CD14-positive monocyte (primary cell): ENCODE results near the gene CLASP1. TPM values are rescaled to one million over a fixed set of nuclear protein-coding genes. Genes with fewer than 3 reads are reported as not detected.
A peak's percentile ranks its signal among the peaks of the same experiment; 100 is the strongest.
"Not testable (repeated sequence)": the region's sequence is repeated elsewhere in the genome, so short reads cannot be mapped to it uniquely, and the experiment has no call there.

Source experiments
- DNase-seq, 3 donors: peaks; one replicate each; pipeline ENCODE4 v3.0.0-alpha.2; 2011 to 2022
- H2AFZ ChIP-seq: 2 replicates; pipeline ENCODE4 v1.6.0; 2012; ENCODE audit warnings: mild to moderate bottlenecking, low read depth, low read length, inconsistent platforms; ENCODE audit not compliant: insufficient read depth, poor library complexity, severe bottlenecking
- H3K27ac ChIP-seq, 2 donors: 1 replicate in 1 of 2; 2 replicates in 1 of 2; pipeline ENCODE4 v1.5.1; 2012 to 2013; ENCODE audit warnings: low read length in 2 of 2, control low read depth in 1 of 2, inconsistent platforms in 1 of 2, low read depth in 1 of 2, mild to moderate bottlenecking in 1 of 2
- H3K27me3 ChIP-seq, 2 donors: one replicate each; pipeline versions ENCODE4 v1.6.0 to v1.6.1; 2011 to 2013; ENCODE audit warnings: low read length in 2 of 2; ENCODE audit not compliant: control insufficient read depth in 2 of 2, insufficient read depth in 2 of 2
- H3K36me3 ChIP-seq, 2 donors: replicated peaks in 1 of 2; 1 replicate in 1 of 2; 2 replicates in 1 of 2; pipeline versions ENCODE4 v1.5.1 to v1.6.1; 2012 to 2013; ENCODE audit warnings: low read length in 2 of 2, control low read depth in 1 of 2, inconsistent platforms in 1 of 2, mild to moderate bottlenecking in 1 of 2; ENCODE audit not compliant: insufficient read depth in 2 of 2, control insufficient read depth in 1 of 2
- H3K4me1 ChIP-seq, 2 donors: 1 replicate in 1 of 2; 2 replicates in 1 of 2; pipeline versions ENCODE4 v1.5.1 to v1.6.1; 2012 to 2013; ENCODE audit warnings: low read length in 2 of 2, control low read depth in 1 of 2, inconsistent platforms in 1 of 2, mild to moderate bottlenecking in 1 of 2, moderate library complexity in 1 of 2; ENCODE audit not compliant: insufficient read depth in 2 of 2, control insufficient read depth in 1 of 2
- H3K4me2 ChIP-seq: replicated peaks from 2 replicates; pipeline ENCODE3; 2012; ENCODE audit warnings: low read length, moderate library complexity, mild to moderate bottlenecking; ENCODE audit not compliant: poor library complexity, severe bottlenecking; ENCODE audit errors: extremely low read depth
- H3K4me3 ChIP-seq, 3 experiments: fragments of 200-600 bp in 1 of 3; sonication (generic) in 1 of 3; replicated peaks in 1 of 3; 1 replicate in 2 of 3; 2 replicates in 1 of 3; pipeline ENCODE4 v1.5.1; 2011 to 2013; ENCODE audit warnings: low read length in 3 of 3, mild to moderate bottlenecking in 3 of 3, control low read depth in 2 of 3, low read depth in 2 of 3, inconsistent platforms in 1 of 3, moderate library complexity in 1 of 3
- H3K79me2 ChIP-seq: 2 replicates; pipeline ENCODE4 v1.6.0; 2012; ENCODE audit warnings: mild to moderate bottlenecking, control low read depth, inconsistent platforms, low read length, moderate library complexity; ENCODE audit not compliant: insufficient read depth
- H3K9ac ChIP-seq: 2 replicates; pipeline ENCODE4 v1.6.0; 2017; ENCODE audit warnings: low read length, mild to moderate bottlenecking; ENCODE audit not compliant: insufficient read depth, poor library complexity, severe bottlenecking
- H3K9me3 ChIP-seq, 2 donors: replicated peaks in 1 of 2; 1 replicate in 1 of 2; 2 replicates in 1 of 2; pipeline versions ENCODE4 v1.5.1 to v1.6.1; 2012 to 2013; ENCODE audit warnings: low read length in 2 of 2, control low read depth in 1 of 2; ENCODE audit not compliant: control insufficient read depth in 1 of 2, insufficient read depth in 1 of 2
- H4K20me1 ChIP-seq: 2 replicates; pipeline ENCODE4 v1.6.0; 2012; ENCODE audit warnings: mild to moderate bottlenecking, low read length, control low read depth, moderate library complexity; ENCODE audit not compliant: insufficient read depth
- H3K27ac Mint-ChIP-seq, 7 donors: one replicate each; pipeline ENCODE4 v1.8.0; 2020; ENCODE audit warnings: mild to moderate bottlenecking in 7 of 7, mixed read lengths in 7 of 7, moderate library complexity in 6 of 7, inconsistent platforms in 2 of 7
- H3K27me3 Mint-ChIP-seq, 3 donors: one replicate each; pipeline ENCODE4 v1.8.0; 2021 to 2022; ENCODE audit warnings: low read depth in 3 of 3, mild to moderate bottlenecking in 3 of 3, mixed read lengths in 3 of 3, moderate library complexity in 3 of 3, inconsistent platforms in 1 of 3
- H3K36me3 Mint-ChIP-seq, 2 donors: one replicate each; pipeline ENCODE4 v1.8.0; 2020; ENCODE audit warnings: mixed read lengths in 2 of 2, inconsistent platforms in 1 of 2, mild to moderate bottlenecking in 1 of 2
- H3K4me1 Mint-ChIP-seq: one replicate; pipeline ENCODE4 v1.8.0; 2020; ENCODE audit warnings: mild to moderate bottlenecking, mixed read lengths
- H3K4me3 Mint-ChIP-seq, 2 donors: one replicate each; pipeline ENCODE4 v1.8.0; 2020; ENCODE audit warnings: mild to moderate bottlenecking in 2 of 2, mixed read lengths in 2 of 2, moderate library complexity in 1 of 2
- H3K9me3 Mint-ChIP-seq, 7 donors: one replicate each; pipeline ENCODE4 v1.8.0; 2020 to 2022; ENCODE audit warnings: mixed read lengths in 7 of 7, mild to moderate bottlenecking in 6 of 7, moderate library complexity in 6 of 7, inconsistent platforms in 2 of 7
- CTCF ChIP-seq: fragments of 200-600 bp; IDR thresholded peaks from one replicate; pipeline ENCODE4 v1.8.0; 2022; ENCODE audit warnings: antibody characterized with exemption, mild to moderate bottlenecking
- WGBS: methylation state at CpG from one replicate; pipeline ENCODE4 v1.1.5; 2013; ENCODE audit warnings: missing lambda C conversion rate; ENCODE audit not compliant: insufficient coverage; 5-methylcytosine and 5-hydroxymethylcytosine counted together
- intact Hi-C, 2 donors: fragments of 100-400 bp; cut with micrococcal nuclease; formaldehyde crosslinking; loops; one replicate each; pipeline versions ENCODE4 v1.15.0 to v1.15.1; 2023
- polyA plus RNA-seq, 3 donors: library from polyadenylated mRNA; depleted of rRNA in 1 of 3; unstranded in 2 of 3; stranded (reverse) in 1 of 3; fragments of 300-500 nt in 2 of 3; fragments of >200 nt in 1 of 3; fragmentation: Illumina TruSeq in 2 of 3; gene quantifications; 1 replicate in 2 of 3; 2 replicates in 1 of 3; pipeline ENCODE4 v1.2.3, GENCODE V29; 2012 to 2021

CLASP1 gene
- polyA plus RNA-seq, 3 donors, result 4.8 to 8.1 (median 7.6) TPM

- no peak overlapping the region for H3K4me2 ChIP-seq
- Mint-ChIP-seq H3K9me3 (no peaks in the 10 kb centered on the region), H3K27me3 (no peaks in the 10 kb centered on the region), H3K36me3 (peaks cover 9 to 25% of the 10 kb centered on the region in 2 donors), H3K4me1 (no peaks in the 10 kb centered on the region), H3K4me3 (no peak overlapping the region), H3K27ac (no peak overlapping the region)
- no peak overlapping the region for H3K27ac ChIP-seq
- WGBS, result 96% methylated on average over 3 of the region's 6 CpGs
- peaks cover 10 to 24% of the 10 kb centered on the region in 2 donors for H3K36me3 ChIP-seq
- no peak overlapping the region for H3K4me3 ChIP-seq
- no peaks in the 10 kb centered on the region for H3K9me3 ChIP-seq
- DNase-seq, result no peak
- no peak for TF ChIP-seq CTCF
- no peak overlapping the region for H3K9ac ChIP-seq
- no peaks in the 10 kb centered on the region for H3K27me3 ChIP-seq
- peaks cover 16% of the 10 kb centered on the region for H3K79me2 ChIP-seq
- H4K20me1 ChIP-seq, result no peaks in the 10 kb centered on the region
- no peak overlapping the region for H2AFZ ChIP-seq
- intact Hi-C loops, result loop anchor here in 1 of 2 donors (10.0 kb wide), 1 partner anchor 75 kb away; the partner anchor contains the start of gene NIFK
- H3K4me1 ChIP-seq, result no peaks in the 10 kb centered on the region
Measured at GRCh38 chr2:121659933-121660332, 10.7 kb upstream of the CLASP1 start.

GRCh38 chr2:121658393-121658792, 9.1 kb upstream of the CLASP1 start:
- not testable (repeated sequence) for H3K4me1 ChIP-seq, H3K4me3 ChIP-seq, H3K9me3 ChIP-seq, H2AFZ ChIP-seq, H3K4me3 Mint-ChIP-seq, H3K27me3 ChIP-seq, H4K20me1 ChIP-seq, H3K9me3 Mint-ChIP-seq, H3K4me2 ChIP-seq, H3K4me1 Mint-ChIP-seq, H3K9ac ChIP-seq, H3K27me3 Mint-ChIP-seq, H3K27ac ChIP-seq
- peaks cover 29% of the 10 kb centered on the region for H3K79me2 ChIP-seq
- peaks cover 10 to 24% of the 10 kb centered on the region in 2 donors for H3K36me3 ChIP-seq
- intact Hi-C loops, result loop anchor here in 1 of 2 donors (10.0 kb wide), 1 partner anchor 76 kb away; the partner anchor contains the start of gene NIFK
- Mint-ChIP-seq H3K27ac (peak overlapping the region in 3 of 7 donors; percentile 43 to 70 (median 63)), H3K36me3 (peaks cover 9 to 27% of the 10 kb centered on the region in 2 donors)
- WGBS, result 100% methylated on average over 1 of the region's 1 CpG
- peak in 1 of 3 donors; percentile 6 for DNase-seq
